ENCODE results near the gene MYH8. TPM values are rescaled to one million over a fixed set of nuclear protein-coding genes. Genes with fewer than 3 reads are reported as not detected.
A peak's percentile ranks its signal among the peaks of the same experiment; 100 is the strongest.

MYH8 gene
- total RNA-seq, 2 experiments from 2014 or later: not detected

- H3K4me3 Mint-ChIP-seq: no peak overlapping the region
- H3K27ac Mint-ChIP-seq: no peak overlapping the region
- no peaks in the 10 kb centered on the region for H3K9me3 Mint-ChIP-seq
- CTCF ChIA-PET: no interaction called here
- no peaks in the 10 kb centered on the region for H3K36me3 Mint-ChIP-seq (ENCODE audit: low read depth)
- POLR2A ChIA-PET: no interaction called here
- H3K4me1 Mint-ChIP-seq: no peaks in the 10 kb centered on the region
- no peaks in the 10 kb centered on the region for H3K27me3 Mint-ChIP-seq
- DNase-seq: no peak
Measured at GRCh38 chr17:10360578-10360977, 61.2 kb downstream of the MYH8 start.

- Mint-ChIP-seq H3K4me1 (no peaks in the 10 kb centered on the region), H3K4me3 (no peak overlapping the region), H3K9me3 (no peaks in the 10 kb centered on the region), H3K27me3 (no peaks in the 10 kb centered on the region), H3K36me3 (ENCODE audit: low read depth) (no peaks in the 10 kb centered on the region), H3K27ac (no peak overlapping the region)
- peak; percentile 17 for DNase-seq
- POLR2A ChIA-PET: no interaction called here
- CTCF ChIA-PET: no interaction called here
Measured at GRCh38 chr17:10357768-10358167, 64.0 kb downstream of the MYH8 start.

DNA sequence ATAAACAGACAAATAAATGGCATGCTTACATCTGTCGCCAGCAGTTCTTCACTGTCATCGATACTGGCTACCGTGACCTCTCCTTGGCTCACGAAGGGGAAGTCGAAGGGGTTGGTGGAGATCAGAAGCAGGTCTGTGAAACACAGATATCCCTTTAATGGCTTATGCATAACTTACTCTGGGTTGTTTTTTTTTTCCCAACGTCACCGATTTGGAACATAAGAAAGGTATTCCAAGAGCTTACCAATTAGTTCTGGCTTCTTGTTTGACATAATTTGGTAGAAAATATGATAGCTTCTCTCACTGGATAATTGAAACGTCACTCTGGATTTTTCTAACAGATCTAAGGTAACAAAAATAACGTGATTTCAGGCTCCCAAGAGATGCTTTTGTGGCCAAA is 67.1 kb downstream of the MYH8 start:
- DNase-seq: no peak
- Mint-ChIP-seq H3K36me3 (ENCODE audit: low read depth) (no peaks in the 10 kb centered on the region), H3K4me3 (no peak overlapping the region), H3K27me3 (no peaks in the 10 kb centered on the region), H3K27ac (no peak overlapping the region), H3K9me3 (no peaks in the 10 kb centered on the region), H3K4me1 (no peaks in the 10 kb centered on the region)
- ChIA-PET CTCF (interaction anchor here (0.6 kb wide), 1 partner anchor 9 kb away, joined by 3 read pairs; no protein-coding TSS in a partner anchor), POLR2A (no interaction called here)

DNA sequence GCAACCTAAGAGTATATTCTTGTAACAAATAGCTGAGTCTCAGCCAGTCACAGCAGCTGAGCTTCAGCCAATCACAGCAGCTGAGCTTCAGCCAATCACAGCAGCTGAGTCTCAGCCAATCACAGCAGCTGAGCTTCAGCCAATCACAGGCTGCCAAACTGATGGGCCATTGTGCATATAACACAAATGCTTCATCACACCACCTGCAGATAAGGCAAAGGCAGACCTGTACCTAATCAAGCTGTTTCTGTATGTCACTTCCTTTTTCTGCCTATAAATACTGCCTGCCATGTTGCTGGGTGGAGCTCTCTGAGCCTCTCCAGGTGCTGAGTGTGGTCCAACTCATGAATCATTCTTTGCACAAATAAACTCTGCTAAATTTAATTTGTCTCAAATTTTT is 68.9 kb downstream of the MYH8 start:
- ChIA-PET CTCF (no interaction called here), POLR2A (no interaction called here)
- Mint-ChIP-seq H3K27me3 (no peaks in the 10 kb centered on the region), H3K27ac (no peak overlapping the region), H3K4me3 (no peak overlapping the region), H3K9me3 (peaks cover 3% of the 10 kb centered on the region), H3K4me1 (no peaks in the 10 kb centered on the region), H3K36me3 (ENCODE audit: low read depth) (no peaks in the 10 kb centered on the region)
- no peak for DNase-seq

GRCh38 chr17:10349403-10349802 is 72.3 kb downstream of the MYH8 start:
- H3K27ac Mint-ChIP-seq: no peak overlapping the region
- DNase-seq: no peak
- H3K36me3 Mint-ChIP-seq (ENCODE audit: low read depth): no peaks in the 10 kb centered on the region
- peaks cover 3% of the 10 kb centered on the region for H3K9me3 Mint-ChIP-seq
- no peak overlapping the region for H3K4me3 Mint-ChIP-seq
- ChIA-PET CTCF (interaction anchor here (1.5 kb wide), 1 partner anchor 15 kb away, joined by 3 read pairs; no protein-coding TSS in a partner anchor), POLR2A (no interaction called here)
- no peaks in the 10 kb centered on the region for H3K27me3 Mint-ChIP-seq
- no peaks in the 10 kb centered on the region for H3K4me1 Mint-ChIP-seq

DNA sequence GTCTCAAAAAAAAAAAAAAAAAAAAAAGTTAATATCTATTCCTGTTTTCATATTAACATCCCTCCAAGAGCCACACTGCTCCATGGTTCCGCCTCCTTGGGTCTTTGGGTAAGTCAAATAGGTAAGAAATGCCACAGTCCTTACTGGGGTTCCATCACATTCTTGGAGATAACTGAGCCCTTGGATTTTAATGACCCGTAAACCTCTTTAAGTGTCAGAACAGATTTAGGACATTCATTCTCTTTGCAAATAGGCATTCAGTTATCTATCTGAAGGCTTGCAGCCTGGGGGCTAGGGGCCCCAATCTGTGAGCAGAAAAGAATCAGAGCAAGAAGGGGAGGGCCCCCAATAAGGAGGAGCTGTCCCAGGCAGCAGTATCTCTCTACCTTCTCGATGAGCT is 76.9 kb downstream of the MYH8 start:
- no peaks in the 10 kb centered on the region for H3K27me3 Mint-ChIP-seq
- DNase-seq: no peak
- no peak overlapping the region for H3K27ac Mint-ChIP-seq
- H3K4me3 Mint-ChIP-seq: no peak overlapping the region
- no peaks in the 10 kb centered on the region for H3K36me3 Mint-ChIP-seq (ENCODE audit: low read depth)
- POLR2A ChIA-PET: no interaction called here
- peaks cover 3% of the 10 kb centered on the region for H3K9me3 Mint-ChIP-seq
- no peaks in the 10 kb centered on the region for H3K4me1 Mint-ChIP-seq
- CTCF ChIA-PET: no interaction called here

Other genes with a start within 250 kb of the MYH8 start
- under 1 TPM; 0.23 to 0.35 TPM for gene GAS7, start 223.3 kb downstream of the MYH8 start, total RNA-seq
- not detected for gene MYH13, start 48.9 kb downstream of the MYH8 start, total RNA-seq
- not detected for gene MYH4, start 47.6 kb upstream of the MYH8 start, total RNA-seq
- not detected for gene MYH1, start 96.6 kb upstream of the MYH8 start, total RNA-seq
- gene MYH2, start 127.7 kb upstream of the MYH8 start, total RNA-seq: not detected
- 1 to 10 TPM; 2.5 to 3.0 TPM for gene MYH3, start 235.4 kb upstream of the MYH8 start, total RNA-seq